Measurements from ENCODE around the gene LRRFIP1. TPM values are rescaled to one million over a fixed set of nuclear protein-coding genes. Genes with fewer than 3 reads are reported as not detected.

LRRFIP1 gene
- total and polyA plus RNA-seq, 10 of the 15 experiments (the other 5 are each of a cell fraction or from before 2014, with no cell fraction given), result 36.2 to 120 (median 74.3) TPM

DNA sequence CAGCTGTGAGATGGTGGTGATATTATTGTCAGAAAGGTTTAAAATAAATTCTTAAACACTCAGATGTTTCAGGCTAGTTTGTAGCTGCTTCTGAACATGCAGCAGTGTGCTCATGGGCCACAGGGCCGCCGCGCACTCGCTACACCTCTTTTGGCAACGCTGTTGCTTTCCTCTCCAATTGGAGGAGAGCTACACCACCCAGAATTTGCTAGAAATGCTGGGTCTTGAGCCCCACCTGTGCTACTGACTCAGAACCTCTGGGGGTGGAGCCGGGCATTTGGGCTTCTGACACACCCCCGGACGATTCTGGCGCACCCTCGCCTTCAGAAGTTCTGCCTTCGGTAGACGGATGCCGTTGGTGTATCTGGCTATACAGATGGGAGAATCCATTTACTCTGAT lies 15.7 kb downstream of the LRRFIP1 start:
- H2AFZ ChIP-seq (ENCODE audit: control insufficient read depth, low read depth, low read length), result no peak overlapping the region
- POLR2A ChIA-PET, result no interaction called here
- H3K9ac ChIP-seq (ENCODE audit: control insufficient read depth, insufficient read depth, low read length), result no peak overlapping the region
- WGBS (ENCODE audit: insufficient coverage, insufficient replicate concordance, low lambda C conversion rate, missing lambda C conversion rate), result 61% methylated on average over 13 of the region's 13 CpGs
- H3K9me3 ChIP-seq (replicated peaks; ENCODE audit: control insufficient read depth, insufficient read depth, low read length), result no peaks in the 10 kb centered on the region
- H3K4me3 ChIP-seq, result no peak overlapping the region
- no peak for TF ChIP-seq MXI1 (IDR thresholded peaks at IDR 0.05; ENCODE audit: low read depth, low read length)
- TF ChIP-seq ETV6 (conservative IDR thresholded peaks at IDR 0.05 in 1 of 2, IDR thresholded peaks at IDR 0.05 in 1 of 2; ENCODE audit: borderline replicate concordance in 1 of 2, low read depth in 1 of 2), result no peak
- no peak for TF ChIP-seq HDAC2 (IDR thresholded peaks at IDR 0.05)
- TF ChIP-seq POLR2AphosphoS5 (IDR thresholded peaks at IDR 0.05; ENCODE audit: low read length), result no peak
- TF ChIP-seq, protein P1, sequence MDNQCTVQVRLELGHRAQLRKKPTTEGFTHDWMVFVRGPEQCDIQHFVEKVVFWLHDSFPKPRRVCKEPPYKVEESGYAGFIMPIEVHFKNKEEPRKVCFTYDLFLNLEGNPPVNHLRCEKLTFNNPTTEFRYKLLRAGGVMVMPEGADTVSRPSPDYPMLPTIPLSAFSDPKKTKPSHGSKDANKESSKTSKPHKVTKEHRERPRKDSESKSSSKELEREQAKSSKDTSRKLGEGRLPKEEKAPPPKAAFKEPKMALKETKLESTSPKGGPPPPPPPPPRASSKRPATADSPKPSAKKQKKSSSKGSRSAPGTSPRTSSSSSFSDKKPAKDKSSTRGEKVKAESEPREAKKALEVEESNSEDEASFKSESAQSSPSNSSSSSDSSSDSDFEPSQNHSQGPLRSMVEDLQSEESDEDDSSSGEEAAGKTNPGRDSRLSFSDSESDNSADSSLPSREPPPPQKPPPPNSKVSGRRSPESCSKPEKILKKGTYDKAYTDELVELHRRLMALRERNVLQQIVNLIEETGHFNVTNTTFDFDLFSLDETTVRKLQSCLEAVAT (IDR thresholded peaks at IDR 0.05), result no peak
- no peak for TF ChIP-seq YY1 (IDR thresholded peaks at IDR 0.05; ENCODE audit: low read depth, low read length)
- TF ChIP-seq NR2C1 (IDR thresholded peaks at IDR 0.05), result no peak
- TF ChIP-seq CREM (IDR thresholded peaks at IDR 0.05; ENCODE audit: low read depth), result no peak
- TF ChIP-seq, protein P2, sequence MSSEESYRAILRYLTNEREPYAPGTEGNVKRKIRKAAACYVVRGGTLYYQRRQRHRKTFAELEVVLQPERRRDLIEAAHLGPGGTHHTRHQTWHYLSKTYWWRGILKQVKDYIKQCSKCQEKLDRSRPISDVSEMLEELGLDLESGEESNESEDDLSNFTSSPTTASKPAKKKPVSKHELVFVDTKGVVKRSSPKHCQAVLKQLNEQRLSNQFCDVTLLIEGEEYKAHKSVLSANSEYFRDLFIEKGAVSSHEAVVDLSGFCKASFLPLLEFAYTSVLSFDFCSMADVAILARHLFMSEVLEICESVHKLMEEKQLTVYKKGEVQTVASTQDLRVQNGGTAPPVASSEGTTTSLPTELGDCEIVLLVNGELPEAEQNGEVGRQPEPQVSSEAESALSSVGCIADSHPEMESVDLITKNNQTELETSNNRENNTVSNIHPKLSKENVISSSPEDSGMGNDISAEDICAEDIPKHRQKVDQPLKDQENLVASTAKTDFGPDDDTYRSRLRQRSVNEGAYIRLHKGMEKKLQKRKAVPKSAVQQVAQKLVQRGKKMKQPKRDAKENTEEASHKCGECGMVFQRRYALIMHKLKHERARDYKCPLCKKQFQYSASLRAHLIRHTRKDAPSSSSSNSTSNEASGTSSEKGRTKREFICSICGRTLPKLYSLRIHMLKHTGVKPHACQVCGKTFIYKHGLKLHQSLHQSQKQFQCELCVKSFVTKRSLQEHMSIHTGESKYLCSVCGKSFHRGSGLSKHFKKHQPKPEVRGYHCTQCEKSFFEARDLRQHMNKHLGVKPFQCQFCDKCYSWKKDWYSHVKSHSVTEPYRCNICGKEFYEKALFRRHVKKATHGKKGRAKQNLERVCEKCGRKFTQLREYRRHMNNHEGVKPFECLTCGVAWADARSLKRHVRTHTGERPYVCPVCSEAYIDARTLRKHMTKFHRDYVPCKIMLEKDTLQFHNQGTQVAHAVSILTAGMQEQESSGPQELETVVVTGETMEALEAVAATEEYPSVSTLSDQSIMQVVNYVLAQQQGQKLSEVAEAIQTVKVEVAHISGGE (CRISPR knock-in tag; IDR thresholded peaks at IDR 0.05), result no peak
- no peak for TF ChIP-seq MYC (IDR thresholded peaks at IDR 0.05; ENCODE audit: insufficient read depth, insufficient read length, insufficient replicate concordance, low read length, severe bottlenecking)
- FAIRE-seq (no peak), DNase-seq (ENCODE audit: low read depth, low spot score) (no peak), ATAC-seq (no peak)
- SMC1A ChIA-PET (ENCODE audit: uncharacterized antibody, unreplicated experiment), result no interaction called here
- H3K36me3 ChIP-seq (ENCODE audit: control insufficient read depth in 2 of 2, insufficient read depth in 2 of 2, low read length in 1 of 2), result no peaks in the 10 kb centered on the region
- H3K4me2 ChIP-seq (ENCODE audit: control insufficient read depth, insufficient read depth), result no peak overlapping the region
- RAD21 ChIA-PET (ENCODE audit: unreplicated experiment), result no interaction called here
- H3K27me3 ChIP-seq (replicated peaks in 1 of 2; ENCODE audit: control insufficient read depth in 2 of 2, insufficient read depth in 2 of 2, low read length in 1 of 2), result peaks cover 0 to 1% of the 10 kb centered on the region in 2 experiments; a peak in 2 of 4 replicates
- in situ Hi-C loops (cut with MboI) (no loop called here), intact Hi-C loops (cut with micrococcal nuclease; ENCODE audit: unreplicated experiment) (no loop called here)
- BruUV-seq (replicated peaks), result no TSS peak
- CTCF ChIA-PET, result no interaction called here
- H3K4me1 ChIP-seq (ENCODE audit: control insufficient read depth, insufficient read depth, low read length), result no peaks in the 10 kb centered on the region
- no peaks in the 10 kb centered on the region for H4K20me1 ChIP-seq (ENCODE audit: control insufficient read depth, insufficient read depth)
- no peaks in the 10 kb centered on the region for H3K79me2 ChIP-seq (ENCODE audit: control insufficient read depth, insufficient read depth, low read length)
- no peak overlapping the region for H3K27ac ChIP-seq (ENCODE audit: control insufficient read depth, insufficient read depth)

Data from GM12878 (cell line).